GM19452 (cell line): ENCODE data around the gene LPAR3.

Experiments used
- ATAC-seq: cut with Tn5 transposase; IDR thresholded peaks from one replicate; pipeline ENCODE4 v1.9.1; 2021; ENCODE audit not compliant: unreplicated experiment

LPAR3 gene

DNA sequence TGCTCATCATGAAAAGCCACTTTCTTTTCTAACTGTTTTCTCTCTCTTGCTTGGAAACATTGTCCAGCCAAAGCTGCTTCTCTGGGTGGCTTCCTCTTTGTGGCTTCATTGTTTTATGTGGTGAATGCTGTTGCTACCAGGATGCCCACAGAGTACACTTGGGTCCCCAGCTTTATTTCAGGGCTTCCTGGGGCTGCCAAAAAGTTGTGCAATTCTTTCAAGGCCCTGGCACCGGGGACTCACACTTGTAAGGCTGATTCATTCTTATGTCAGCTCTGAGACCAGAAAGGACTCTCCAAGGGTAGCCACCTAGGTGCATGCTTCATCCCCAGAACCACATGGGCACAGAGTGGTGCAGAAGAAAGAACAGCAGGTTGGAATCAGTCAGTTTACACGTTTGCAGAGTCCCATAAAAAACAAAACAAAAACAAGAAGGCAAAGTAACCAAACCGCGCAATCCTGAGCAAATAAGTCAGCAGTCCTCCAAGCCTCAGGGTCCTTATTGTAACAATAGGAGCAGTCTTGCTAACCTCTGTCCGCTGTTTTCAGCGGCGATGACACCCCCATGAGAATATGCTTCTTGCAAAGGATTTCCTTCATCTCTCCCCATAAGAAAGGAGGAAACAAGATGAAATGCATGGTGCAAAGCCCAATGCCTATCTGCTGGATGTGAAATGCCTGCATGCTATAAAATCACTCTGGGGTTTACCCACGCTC, 112.8 kb downstream of the LPAR3 start:
- ATAC-seq: no peak

DNA sequence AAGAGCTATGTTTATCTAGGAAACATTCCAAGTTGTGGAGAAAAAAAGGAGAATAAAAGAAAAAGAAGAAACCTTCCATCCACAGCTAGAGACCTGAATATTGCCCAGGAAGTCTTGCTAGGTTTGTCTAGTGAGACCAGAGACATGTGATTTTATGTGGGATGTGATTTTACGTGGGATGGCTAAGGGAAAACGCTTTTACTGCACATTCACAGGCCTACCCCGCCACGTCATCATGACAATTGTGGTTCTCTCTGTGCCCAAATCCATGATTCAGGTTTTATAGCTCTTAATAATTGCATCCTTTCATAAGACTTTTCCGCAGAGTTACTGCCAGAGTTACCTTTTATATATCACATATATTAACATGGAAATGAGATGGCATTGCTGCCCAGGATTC, 116.4 kb downstream of the LPAR3 start:
- ATAC-seq: no peak

DNA sequence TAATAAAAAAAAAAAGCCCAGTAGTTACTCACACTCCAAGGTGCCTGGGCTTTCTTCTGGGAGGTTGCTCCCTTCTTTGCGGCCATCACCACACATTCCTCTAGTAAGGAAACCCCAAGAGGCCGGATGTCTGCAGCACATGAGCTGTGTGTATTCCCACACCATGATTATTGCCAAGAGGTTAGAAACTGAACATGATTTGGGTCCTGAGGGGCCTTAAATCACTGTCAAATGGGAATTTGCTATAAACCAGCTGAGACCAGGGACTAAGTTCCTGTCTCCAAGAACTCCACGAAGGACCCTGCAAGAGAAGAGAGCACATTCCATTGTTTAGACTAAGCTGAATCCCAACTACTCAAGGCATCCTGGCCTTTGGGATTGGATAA, 117.5 kb downstream of the LPAR3 start:
- no peak for ATAC-seq

DNA sequence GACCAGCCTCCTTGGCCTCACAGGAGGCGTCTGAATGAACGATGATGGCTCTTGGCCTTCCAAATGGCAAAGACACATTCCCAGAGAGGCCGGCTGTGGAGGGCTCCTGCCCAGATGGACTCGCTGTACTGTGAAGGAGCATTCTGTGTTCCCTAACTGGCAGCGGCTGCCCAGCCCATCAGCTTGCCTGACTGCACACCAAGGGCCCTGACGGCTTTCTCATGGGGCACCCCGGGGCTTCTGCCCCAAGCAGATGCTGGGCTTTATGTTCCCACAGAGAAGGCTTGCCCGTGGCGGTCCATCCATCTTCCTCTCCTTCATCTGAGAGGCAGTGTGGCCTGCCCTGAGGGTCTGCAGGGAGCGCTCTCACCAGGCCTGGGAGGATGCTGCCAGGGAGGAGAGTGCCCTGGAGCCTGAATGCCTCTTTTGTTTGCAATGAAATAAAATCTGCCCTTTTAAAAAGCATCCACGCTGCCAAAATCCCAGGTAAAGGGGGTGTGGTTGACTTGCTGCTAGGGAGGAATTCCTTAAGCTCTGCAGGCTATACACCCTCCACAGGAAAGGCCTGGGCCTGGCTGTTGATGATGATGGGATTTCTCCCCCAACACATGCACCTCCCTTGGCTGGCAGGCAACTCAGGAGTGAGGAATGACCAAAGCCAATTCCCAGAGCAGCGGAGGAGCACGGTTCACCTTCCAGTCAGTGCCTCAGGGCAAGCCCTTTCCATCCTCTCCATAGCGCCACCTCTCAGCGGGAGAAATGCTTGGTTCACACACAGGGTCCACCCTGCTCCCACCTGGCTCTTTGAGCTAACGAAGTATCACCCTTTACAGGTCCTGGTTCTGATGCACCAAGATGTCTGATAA, 118.1 kb downstream of the LPAR3 start:
- no peak for ATAC-seq

DNA sequence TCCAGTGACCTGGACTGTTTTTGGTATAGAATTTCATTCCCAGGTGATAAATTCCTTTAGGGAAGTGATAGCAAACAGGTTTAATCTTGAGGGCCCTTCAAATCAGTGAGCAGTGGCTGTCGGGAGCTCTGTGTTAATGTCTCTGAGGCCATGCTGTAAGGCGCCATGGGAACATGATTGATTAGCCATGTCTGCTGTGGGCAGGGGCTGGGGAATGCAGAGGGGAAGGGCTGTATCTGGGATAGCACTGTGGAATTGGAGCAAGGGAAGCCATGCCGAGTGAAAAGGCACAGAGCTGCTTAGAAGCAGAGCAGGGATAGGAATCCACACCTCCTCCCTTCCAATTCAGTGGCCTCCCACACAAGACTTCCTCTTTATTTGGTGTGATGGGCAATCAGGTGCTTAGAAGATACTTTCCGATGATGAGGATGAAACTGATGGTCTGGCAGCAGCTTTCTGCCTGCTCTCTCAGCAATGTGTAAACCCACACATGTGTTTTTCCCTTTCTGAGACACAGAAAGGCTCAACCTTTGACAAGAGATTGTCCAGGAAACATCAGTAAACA, 119.0 kb downstream of the LPAR3 start:
- no peak for ATAC-seq

DNA sequence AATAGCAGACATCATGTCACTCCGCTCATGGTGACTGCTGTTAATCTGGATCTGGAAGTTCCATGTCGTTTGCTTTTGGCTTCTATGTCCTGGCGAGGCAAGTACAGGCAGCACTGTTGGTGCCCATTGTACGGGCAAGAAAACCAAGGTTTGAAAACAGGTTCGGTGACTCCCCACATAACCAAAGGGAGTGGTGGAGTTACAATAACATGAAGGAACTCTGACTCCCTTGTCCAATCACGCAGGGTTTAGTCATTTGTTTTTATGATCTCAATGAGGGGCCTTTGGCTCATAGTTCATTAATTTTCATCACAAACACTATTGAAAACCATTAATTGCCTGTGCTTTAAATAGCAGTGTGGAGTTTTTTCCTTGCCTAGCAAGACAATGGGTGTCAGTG, 119.8 kb downstream of the LPAR3 start:
- ATAC-seq: no peak

DNA sequence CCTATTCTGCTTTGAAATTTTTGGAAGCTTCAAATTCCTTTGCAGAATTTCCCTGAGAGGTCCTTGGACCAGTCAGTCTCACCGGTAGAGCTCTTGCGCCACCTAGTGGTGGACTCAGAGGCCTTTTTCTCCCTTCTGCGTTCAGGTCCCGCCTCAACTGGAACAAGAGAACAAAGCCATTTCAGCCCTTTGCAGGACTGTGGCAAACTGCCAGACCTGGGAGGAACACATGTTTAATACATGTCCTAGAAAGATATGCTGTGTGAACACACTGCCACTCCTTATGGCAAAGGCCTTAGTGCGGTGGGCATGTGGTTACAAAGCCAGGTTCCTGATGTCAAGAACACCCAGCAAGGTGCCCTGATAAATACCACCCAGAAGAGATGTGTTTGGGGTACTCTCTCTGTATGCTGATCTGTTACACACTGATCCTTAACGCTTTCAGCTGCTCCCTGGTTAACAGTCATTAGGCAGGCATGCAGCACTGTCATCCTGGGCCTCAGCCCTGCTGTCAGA, 120.5 kb downstream of the LPAR3 start:
- ATAC-seq: peak; percentile 67

DNA sequence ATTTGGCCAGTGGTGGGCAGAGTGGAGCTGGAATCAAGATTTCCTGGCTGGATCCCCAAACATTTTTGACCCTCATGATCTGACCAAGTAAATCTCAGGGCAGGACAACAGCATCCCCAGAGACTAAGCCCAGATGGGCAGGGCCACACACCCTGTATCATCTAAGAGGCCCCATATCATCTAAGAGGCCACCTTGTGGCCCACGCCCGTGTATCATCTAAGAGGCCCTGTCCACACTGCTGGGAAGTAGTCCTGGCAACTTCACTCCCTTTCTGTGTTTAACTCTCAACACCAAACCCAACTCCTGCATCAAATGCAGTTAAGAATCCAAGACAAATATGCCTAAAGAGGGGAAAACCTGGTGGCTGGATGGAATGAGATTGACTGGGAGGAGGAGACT, 121.1 kb downstream of the LPAR3 start:
- ATAC-seq: no peak

DNA sequence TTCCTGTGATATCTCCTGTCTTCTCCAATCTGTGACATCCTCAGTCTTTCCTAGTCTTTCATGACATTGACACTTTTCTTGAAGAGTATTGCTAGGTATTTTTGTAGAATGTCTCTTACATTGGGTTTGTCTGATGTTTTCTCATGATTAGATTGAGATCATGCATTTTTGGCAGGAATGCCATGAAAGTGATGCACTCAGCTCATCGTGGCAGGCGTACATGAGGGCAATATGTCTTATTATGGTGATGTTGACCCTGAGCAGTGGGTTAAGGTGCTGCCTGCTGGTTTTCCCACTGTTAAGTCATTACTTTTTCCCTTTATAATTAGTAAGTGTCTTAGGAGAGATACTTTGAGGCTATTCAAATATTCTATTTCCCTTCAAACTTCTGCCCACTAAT, 122.5 kb downstream of the LPAR3 start:
- ATAC-seq: no peak

DNA sequence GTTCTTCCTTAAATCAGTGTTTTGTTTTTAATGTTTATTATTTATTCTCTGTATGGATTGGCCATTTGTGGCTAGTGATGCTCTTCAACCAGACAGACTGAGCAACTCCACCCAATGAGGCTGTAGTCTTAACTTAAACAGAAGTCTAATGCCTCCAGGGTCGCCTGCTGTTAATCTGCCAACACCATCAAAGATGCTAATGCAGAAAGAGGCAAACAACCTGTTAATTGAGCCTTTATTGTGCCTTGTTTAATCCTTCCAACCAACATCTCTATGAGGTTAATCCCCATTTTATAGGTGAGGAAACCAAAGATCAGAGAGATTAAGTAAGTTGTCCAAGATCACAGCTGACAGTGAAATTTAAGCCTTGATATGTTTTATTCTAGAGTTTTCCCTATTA, 123.4 kb downstream of the LPAR3 start:
- ATAC-seq: no peak

DNA sequence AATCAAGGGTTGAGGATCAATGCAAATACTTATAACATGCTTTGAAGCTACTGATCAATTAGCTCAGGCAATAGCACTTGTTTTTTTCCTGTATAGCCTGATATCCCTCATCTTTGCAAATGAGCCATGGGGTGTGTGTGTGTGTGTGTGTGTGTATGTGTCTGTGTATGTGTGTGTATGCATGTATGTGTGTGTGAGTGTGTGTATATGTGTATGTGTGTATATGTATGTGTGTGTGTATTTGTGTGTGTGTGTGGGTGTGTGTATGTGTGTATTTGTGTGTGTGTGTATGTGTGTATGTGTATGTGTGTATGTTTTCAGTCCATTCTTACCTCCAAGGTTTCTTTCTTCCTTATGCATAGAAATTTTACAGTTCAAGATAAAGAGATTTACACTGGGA, 124.4 kb downstream of the LPAR3 start:
- no peak for ATAC-seq

DNA sequence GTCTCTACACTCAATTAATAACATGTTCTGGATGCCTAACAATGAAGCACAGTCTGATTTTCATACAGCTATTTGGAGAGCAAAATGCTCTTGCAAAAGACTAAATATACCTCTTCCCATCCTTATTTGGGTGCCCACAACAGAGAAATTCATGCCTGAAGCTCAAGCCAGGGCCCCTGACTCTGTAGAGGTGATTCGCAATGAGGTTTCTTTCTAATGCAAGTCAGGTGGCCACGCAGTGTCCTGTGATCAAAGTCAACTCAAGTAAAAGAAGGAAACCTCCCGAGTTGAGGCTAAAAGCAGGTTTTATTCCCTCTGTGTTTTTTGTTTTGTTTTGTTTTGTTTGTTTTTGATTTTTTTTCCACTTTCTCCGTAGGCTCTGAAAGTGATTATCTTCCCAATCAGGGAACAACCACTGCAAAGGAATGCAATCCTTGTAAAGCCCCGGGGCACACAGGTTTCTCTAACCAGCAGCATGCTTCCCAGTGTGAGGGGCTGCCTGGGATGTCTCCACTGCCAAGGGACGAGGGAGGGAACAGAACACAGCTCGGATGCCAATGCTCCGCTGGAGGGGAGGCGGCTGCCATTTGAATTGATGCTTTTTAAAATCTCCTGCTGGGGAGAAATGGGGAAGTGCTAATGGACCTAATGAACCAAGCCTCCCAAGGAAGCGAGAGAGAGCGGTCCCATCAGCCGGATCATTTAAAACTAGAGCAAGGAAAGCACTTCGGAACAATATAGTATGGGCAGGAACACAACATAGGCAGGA, 128.9 kb downstream of the LPAR3 start:
- ATAC-seq: no peak

DNA sequence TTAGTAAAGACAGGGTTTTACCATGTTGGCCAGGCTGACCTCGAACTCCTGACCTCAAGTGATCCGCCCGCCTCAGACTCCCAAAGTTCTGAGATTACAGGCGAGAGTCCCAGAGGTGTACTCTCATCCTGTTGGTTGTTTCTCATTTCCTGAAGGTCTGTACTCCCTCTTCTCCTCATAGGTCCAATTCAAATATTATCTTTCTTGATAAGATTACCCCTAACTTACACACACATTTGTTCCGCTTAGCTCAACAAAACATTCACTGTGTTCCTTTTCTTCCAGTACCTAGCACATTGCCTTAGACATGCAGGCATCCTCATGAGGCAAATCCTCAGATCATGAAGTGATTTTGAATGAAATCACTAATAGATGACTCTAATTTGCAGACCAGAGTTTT, 130.3 kb downstream of the LPAR3 start:
- no peak for ATAC-seq
